ENCODE measurements around the gene DOCK2.
"Not testable (repeated sequence)": the region's sequence is repeated elsewhere in the genome, so short reads cannot be mapped to it uniquely, and the experiment has no call there.

Gene DOCK2

DNA sequence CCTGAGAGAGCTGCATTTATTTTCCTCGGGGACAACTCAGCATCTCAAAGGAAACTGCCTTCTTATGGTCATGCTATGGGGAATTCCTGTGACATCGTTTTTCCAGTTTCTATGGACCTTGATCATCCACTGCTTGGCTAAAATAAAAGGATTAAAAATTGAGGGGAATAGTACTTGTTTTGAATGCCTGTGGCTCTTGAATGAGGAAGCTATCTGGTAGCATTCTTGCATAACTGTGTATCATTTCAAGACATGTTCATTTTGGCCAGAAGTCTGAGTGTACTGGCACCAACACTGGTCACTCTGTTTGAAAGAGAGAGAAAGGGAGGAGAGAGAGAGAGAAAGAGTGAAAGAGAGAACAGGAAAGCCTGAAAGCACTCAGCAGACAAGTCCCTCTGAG is 116.7 kb downstream of the DOCK2 start:
- H3K36me3 ChIP-seq (ENCODE audit: control insufficient read depth, insufficient read depth, low read length) = no peaks in the 10 kb centered on the region
- H3K27me3 ChIP-seq (ENCODE audit: control insufficient read depth, insufficient read depth, low read length) = no peaks in the 10 kb centered on the region
- no peak overlapping the region for H3K4me3 ChIP-seq (ENCODE audit: low read length)
- H3K4me1 ChIP-seq (ENCODE audit: control insufficient read depth, insufficient read depth, low read length) = no peaks in the 10 kb centered on the region
- no peaks in the 10 kb centered on the region for H3K9me3 ChIP-seq (ENCODE audit: control insufficient read depth, low read length)
- H3K9ac ChIP-seq (ENCODE audit: low read length) = no peak overlapping the region

GRCh38 chr5:169754737-169755136 is 117.7 kb downstream of the DOCK2 start:
- Histone ChIP-seq H3K9ac (ENCODE audit: low read length) (no peak overlapping the region), H3K36me3 (ENCODE audit: control insufficient read depth, insufficient read depth, low read length) (no peaks in the 10 kb centered on the region), H3K4me3 (ENCODE audit: low read length) (no peak overlapping the region), H3K27me3 (ENCODE audit: control insufficient read depth, insufficient read depth, low read length) (no peaks in the 10 kb centered on the region), H3K9me3 (ENCODE audit: control insufficient read depth, low read length) (no peaks in the 10 kb centered on the region), H3K4me1 (ENCODE audit: control insufficient read depth, insufficient read depth, low read length) (no peaks in the 10 kb centered on the region)

GRCh38 chr5:169756071-169756765 is 119.1 kb downstream of the DOCK2 start:
- Histone ChIP-seq H3K4me1 (ENCODE audit: control insufficient read depth, insufficient read depth, low read length) (no peaks in the 10 kb centered on the region), H3K9ac (ENCODE audit: low read length) (no peak overlapping the region), H3K27me3 (ENCODE audit: control insufficient read depth, insufficient read depth, low read length) (no peaks in the 10 kb centered on the region), H3K9me3 (ENCODE audit: control insufficient read depth, low read length) (no peaks in the 10 kb centered on the region), H3K4me3 (ENCODE audit: low read length) (no peak overlapping the region), H3K36me3 (ENCODE audit: control insufficient read depth, insufficient read depth, low read length) (no peaks in the 10 kb centered on the region)

DNA sequence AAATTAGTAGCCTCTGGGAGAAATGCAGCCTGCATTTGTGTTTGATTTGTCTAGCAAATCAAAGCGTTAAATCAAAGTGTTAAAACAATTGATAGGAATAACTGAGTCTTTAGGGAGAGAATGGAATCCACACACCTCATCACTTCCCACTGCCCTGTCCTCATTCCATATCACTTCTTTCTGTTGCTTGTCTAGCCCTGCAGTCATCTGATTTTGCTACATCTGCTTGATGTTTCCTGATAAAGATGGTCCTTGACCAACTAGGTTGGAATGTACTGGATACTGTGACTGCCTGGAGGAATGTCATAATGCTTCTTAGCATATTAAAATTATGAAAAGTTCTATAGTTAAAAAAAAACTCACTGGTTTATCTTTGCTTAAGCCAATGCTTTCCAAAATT is 119.9 kb downstream of the DOCK2 start:
- Histone ChIP-seq H3K9me3 (ENCODE audit: control insufficient read depth, low read length) (no peaks in the 10 kb centered on the region), H3K4me1 (ENCODE audit: control insufficient read depth, insufficient read depth, low read length) (no peaks in the 10 kb centered on the region), H3K27me3 (ENCODE audit: control insufficient read depth, insufficient read depth, low read length) (no peaks in the 10 kb centered on the region), H3K4me3 (ENCODE audit: low read length) (no peak overlapping the region), H3K36me3 (ENCODE audit: control insufficient read depth, insufficient read depth, low read length) (no peaks in the 10 kb centered on the region), H3K9ac (ENCODE audit: low read length) (no peak overlapping the region)

GRCh38 chr5:169758886-169759285 is 121.8 kb downstream of the DOCK2 start:
- H3K9me3 ChIP-seq (ENCODE audit: control insufficient read depth, low read length) = no peaks in the 10 kb centered on the region
- H3K27me3 ChIP-seq (ENCODE audit: control insufficient read depth, insufficient read depth, low read length) = no peaks in the 10 kb centered on the region
- H3K9ac ChIP-seq (ENCODE audit: low read length) = no peak overlapping the region
- H3K36me3 ChIP-seq (ENCODE audit: control insufficient read depth, insufficient read depth, low read length) = no peaks in the 10 kb centered on the region
- no peaks in the 10 kb centered on the region for H3K4me1 ChIP-seq (ENCODE audit: control insufficient read depth, insufficient read depth, low read length)
- H3K4me3 ChIP-seq (ENCODE audit: low read length) = no peak overlapping the region

DNA sequence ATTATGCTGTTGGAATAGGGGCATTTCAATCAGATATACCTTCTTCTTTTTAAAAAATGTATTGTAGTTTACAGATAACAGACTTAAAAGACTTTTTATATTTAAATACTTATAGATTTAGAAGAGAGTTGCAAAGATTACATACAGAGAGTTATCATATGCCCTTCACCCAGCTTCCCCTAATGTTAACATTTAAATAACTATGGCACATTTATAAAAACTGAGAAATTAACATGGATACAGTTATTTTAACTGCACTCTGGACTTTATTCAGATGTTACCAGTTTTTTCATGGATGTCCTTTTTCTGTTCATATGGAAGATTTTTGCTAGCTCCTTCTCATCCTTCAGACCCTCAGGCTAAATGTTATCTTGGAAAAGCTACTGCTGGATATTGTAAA is 123.2 kb downstream of the DOCK2 start:
- Histone ChIP-seq H3K4me3 (ENCODE audit: low read length) (no peak overlapping the region), H3K36me3 (ENCODE audit: control insufficient read depth, insufficient read depth, low read length) (no peaks in the 10 kb centered on the region), H3K27me3 (ENCODE audit: control insufficient read depth, insufficient read depth, low read length) (no peaks in the 10 kb centered on the region), H3K9ac (ENCODE audit: low read length) (no peak overlapping the region), H3K9me3 (ENCODE audit: control insufficient read depth, low read length) (no peaks in the 10 kb centered on the region), H3K4me1 (ENCODE audit: control insufficient read depth, insufficient read depth, low read length) (no peaks in the 10 kb centered on the region)

GRCh38 chr5:169762338-169763095 is 125.4 kb downstream of the DOCK2 start:
- Histone ChIP-seq H3K9me3 (ENCODE audit: control insufficient read depth, low read length) (no peaks in the 10 kb centered on the region), H3K4me1 (ENCODE audit: control insufficient read depth, insufficient read depth, low read length) (no peaks in the 10 kb centered on the region), H3K4me3 (ENCODE audit: low read length) (no peak overlapping the region), H3K27me3 (ENCODE audit: control insufficient read depth, insufficient read depth, low read length) (no peaks in the 10 kb centered on the region), H3K36me3 (ENCODE audit: control insufficient read depth, insufficient read depth, low read length) (no peaks in the 10 kb centered on the region), H3K9ac (ENCODE audit: low read length) (no peak overlapping the region)

DNA sequence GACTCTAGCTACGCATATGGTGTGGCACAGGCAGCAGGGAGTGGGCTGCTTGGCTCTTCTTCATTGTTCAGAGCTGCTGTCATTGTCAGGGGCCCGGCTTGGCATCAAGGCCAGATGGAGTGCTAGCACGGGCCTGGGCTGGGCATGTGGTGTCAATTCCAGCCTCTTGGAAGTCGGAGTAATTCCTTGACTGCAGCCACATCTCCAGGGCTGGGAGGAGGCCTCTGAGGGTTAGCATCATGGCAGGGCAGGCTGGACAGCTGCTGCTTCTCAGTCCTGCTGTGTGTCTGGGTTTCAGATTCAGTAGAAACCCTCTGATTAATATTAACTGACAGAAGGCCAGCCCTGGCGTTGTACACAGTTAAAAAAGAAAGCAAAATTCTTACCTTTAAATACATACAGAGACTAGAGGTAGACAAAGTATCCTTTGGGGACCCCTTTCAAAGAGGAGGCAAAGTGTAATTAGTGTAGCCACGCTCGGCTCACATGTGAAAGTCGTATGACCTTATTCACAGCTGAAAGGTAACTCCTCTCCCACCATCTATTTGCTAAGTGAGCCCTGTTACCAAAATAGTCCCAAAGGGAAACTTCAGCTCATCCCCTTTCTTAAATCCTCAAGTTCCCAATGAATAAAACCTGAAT is 126.4 kb downstream of the DOCK2 start:
- H3K36me3 ChIP-seq (ENCODE audit: control insufficient read depth, insufficient read depth, low read length) = no peaks in the 10 kb centered on the region
- H3K4me1 ChIP-seq (ENCODE audit: control insufficient read depth, insufficient read depth, low read length) = no peaks in the 10 kb centered on the region
- H3K9ac ChIP-seq (ENCODE audit: low read length) = no peak overlapping the region
- no peaks in the 10 kb centered on the region for H3K9me3 ChIP-seq (ENCODE audit: control insufficient read depth, low read length)
- H3K27me3 ChIP-seq (ENCODE audit: control insufficient read depth, insufficient read depth, low read length) = no peaks in the 10 kb centered on the region
- no peak overlapping the region for H3K4me3 ChIP-seq (ENCODE audit: low read length)

DNA sequence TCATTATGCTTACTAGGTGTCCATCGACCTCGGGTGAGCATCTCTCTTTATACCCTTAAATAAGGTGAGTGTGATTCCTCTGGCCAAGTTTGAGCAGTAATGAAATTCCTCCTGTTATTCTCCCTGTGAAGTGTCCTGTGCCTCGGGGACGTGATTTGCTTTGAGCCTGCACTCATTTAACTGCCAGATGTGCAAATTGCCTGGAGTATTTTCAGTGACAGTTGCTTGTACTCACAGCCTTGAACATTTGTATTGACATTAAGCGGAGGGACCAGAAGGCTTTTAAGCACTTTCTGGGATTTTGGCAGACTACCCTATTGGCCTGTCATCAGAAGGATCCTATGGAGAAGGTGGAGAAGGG is 126.9 kb downstream of the DOCK2 start:
- H3K9me3 ChIP-seq (ENCODE audit: control insufficient read depth, low read length) = no peaks in the 10 kb centered on the region
- no peak overlapping the region for H3K9ac ChIP-seq (ENCODE audit: low read length)
- H3K4me3 ChIP-seq (ENCODE audit: low read length) = no peak overlapping the region
- H3K36me3 ChIP-seq (ENCODE audit: control insufficient read depth, insufficient read depth, low read length) = no peaks in the 10 kb centered on the region
- H3K4me1 ChIP-seq (ENCODE audit: control insufficient read depth, insufficient read depth, low read length) = no peaks in the 10 kb centered on the region
- no peaks in the 10 kb centered on the region for H3K27me3 ChIP-seq (ENCODE audit: control insufficient read depth, insufficient read depth, low read length)

DNA sequence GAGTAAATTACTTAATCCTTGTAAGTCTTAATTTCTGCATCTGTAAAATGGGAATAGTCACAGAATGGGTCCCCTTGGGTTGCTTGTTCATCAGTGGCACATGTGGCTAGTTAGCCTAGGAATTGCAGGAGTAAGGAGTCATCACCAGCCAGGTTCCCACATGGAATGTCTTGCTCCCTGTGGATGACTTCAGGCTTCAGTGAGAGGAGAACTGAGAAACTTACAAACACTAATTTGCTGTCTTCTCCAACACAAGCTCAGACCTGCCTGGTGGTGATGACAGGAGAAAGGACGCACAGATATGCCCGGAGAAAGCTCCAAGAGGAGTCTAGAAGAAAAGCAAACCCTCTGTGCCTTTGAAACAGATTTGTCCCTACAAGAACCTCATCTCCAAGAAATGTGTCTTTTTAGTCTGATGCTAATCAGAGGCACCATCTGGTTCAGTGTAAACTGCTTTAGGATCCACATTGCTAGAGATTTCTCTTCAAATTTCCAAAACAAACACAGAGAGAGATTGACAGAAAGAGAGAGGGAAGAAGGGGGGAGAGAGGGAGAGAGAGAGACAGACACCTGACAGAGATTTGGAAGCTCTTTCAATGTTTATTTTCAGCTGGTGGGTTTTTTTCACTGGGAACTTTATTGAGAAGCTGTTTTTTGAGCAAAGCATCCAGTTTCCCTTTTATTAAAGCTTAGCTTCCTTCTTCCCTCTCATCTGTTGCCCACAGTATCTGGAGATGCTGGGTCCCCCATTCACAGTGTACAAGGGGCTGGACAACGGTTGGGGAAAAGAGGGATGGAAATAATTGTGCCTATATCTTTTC is 128.3 kb downstream of the DOCK2 start:
- no peaks in the 10 kb centered on the region for H3K36me3 ChIP-seq (ENCODE audit: control insufficient read depth, insufficient read depth, low read length)
- H3K4me3 ChIP-seq (ENCODE audit: low read length) = no peak overlapping the region
- no peaks in the 10 kb centered on the region for H3K27me3 ChIP-seq (ENCODE audit: control insufficient read depth, insufficient read depth, low read length)
- H3K4me1 ChIP-seq (ENCODE audit: control insufficient read depth, insufficient read depth, low read length) = no peaks in the 10 kb centered on the region
- H3K9me3 ChIP-seq (ENCODE audit: control insufficient read depth, low read length) = no peaks in the 10 kb centered on the region
- no peak overlapping the region for H3K9ac ChIP-seq (ENCODE audit: low read length)

DNA sequence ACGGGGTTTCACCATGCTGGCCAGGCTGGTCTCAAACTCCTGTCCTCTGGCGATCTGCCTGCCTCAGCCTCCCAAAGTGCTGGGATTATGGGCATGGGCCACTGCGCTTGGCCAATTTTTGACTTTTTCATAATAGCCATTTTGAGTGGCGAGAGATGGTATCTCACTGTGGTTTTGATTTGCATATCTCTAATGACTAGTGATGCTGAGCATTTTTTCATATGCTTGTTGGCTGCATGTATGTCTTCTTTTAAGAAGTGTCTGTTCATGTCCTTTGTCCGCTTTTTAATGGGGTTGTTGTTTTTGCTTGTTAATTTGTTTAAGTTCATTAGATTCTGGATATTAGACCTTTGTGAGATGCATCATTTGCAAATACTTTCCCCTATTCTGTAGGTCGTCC is 129.9 kb downstream of the DOCK2 start:
- H3K4me3 ChIP-seq (ENCODE audit: low read length); H3K4me1 ChIP-seq (ENCODE audit: control insufficient read depth, insufficient read depth, low read length); H3K9ac ChIP-seq (ENCODE audit: low read length); H3K27me3 ChIP-seq (ENCODE audit: control insufficient read depth, insufficient read depth, low read length); H3K36me3 ChIP-seq (ENCODE audit: control insufficient read depth, insufficient read depth, low read length); H3K9me3 ChIP-seq (ENCODE audit: control insufficient read depth, low read length): not testable (repeated sequence)

- H3K4me1 ChIP-seq (ENCODE audit: control insufficient read depth, insufficient read depth, low read length) = no peaks in the 10 kb centered on the region
- H3K36me3 ChIP-seq (ENCODE audit: control insufficient read depth, insufficient read depth, low read length) = no peaks in the 10 kb centered on the region
- no peak overlapping the region for H3K4me3 ChIP-seq (ENCODE audit: low read length)
- no peak overlapping the region for H3K9ac ChIP-seq (ENCODE audit: low read length)
- H3K9me3 ChIP-seq (ENCODE audit: control insufficient read depth, low read length) = no peaks in the 10 kb centered on the region
- no peaks in the 10 kb centered on the region for H3K27me3 ChIP-seq (ENCODE audit: control insufficient read depth, insufficient read depth, low read length)
Observed at GRCh38 chr5:169767938-169768337, 130.9 kb downstream of the DOCK2 start.
